ENCODE results near the gene PM20D2. TPM values are rescaled to one million over a fixed set of nuclear protein-coding genes. Genes with fewer than 3 reads are reported as not detected.

Gene PM20D2
- 10 to 100 TPM; 15.1 to 28.2 (median 19.3) TPM for total RNA-seq

- Histone ChIP-seq H3K9me3 (no peaks in the 10 kb centered on the region), H3K27ac (peak within 1 kb of the TSS; percentile 67 to 93 (median 87)), H3K27me3 (no peaks in the 10 kb centered on the region), H3K36me3 (no peaks in the 10 kb centered on the region), H3K4me3 (peak within 1 kb of the TSS; percentile 76 to 99 (median 90)), H3K4me1 (peaks cover 0 to 25% (median 8%) of the 10 kb centered on the region in 4 donors)
- peak in 1 of 2 donors; percentile 15 for DNase-seq (ENCODE audit: low spot score in 2 of 2)
- 0 to 2% methylated on average over 21 to 33 of the region's 102 CpGs for WGBS, 2 donors
- TF ChIP-seq CTCF (IDR thresholded peaks at IDR 0.05) (peak in 1 of 5 experiments; percentile 6), EP300 (IDR thresholded peaks at IDR 0.05) (peak in 1 of 2 donors; percentile 66), POLR2A (IDR thresholded peaks at IDR 0.05) (peak; percentile 31 to 51)
Measured at GRCh38 chr6:89145956-89146717, at the start of gene PM20D2. Gene PM20D2, plus strand, starts transcription at chr6:89146055. Its CDS starts 90 bp downstream, at chr6:89146145.

GRCh38 chr6:89098461-89098860 lies 47.4 kb upstream of the PM20D2 start:
- H3K4me1 ChIP-seq, result peaks cover 0 to 12% (median 0%) of the 10 kb centered on the region in 4 donors
- TF ChIP-seq CTCF (IDR thresholded peaks at IDR 0.05), result no peak
- TF ChIP-seq POLR2A (IDR thresholded peaks at IDR 0.05), result no peak
- TF ChIP-seq EP300 (IDR thresholded peaks at IDR 0.05), result peak in 1 of 2 donors; percentile 33
- 85 to 86% methylated on average over 8 of the region's 8 CpGs for WGBS, 2 donors
- no peaks in the 10 kb centered on the region for H3K27me3 ChIP-seq
- H3K9me3 ChIP-seq, result no peaks in the 10 kb centered on the region
- H3K27ac ChIP-seq, result no peak overlapping the region
- H3K36me3 ChIP-seq, result no peaks in the 10 kb centered on the region
- DNase-seq (ENCODE audit: low spot score in 2 of 2), result no peak
- no peak overlapping the region for H3K4me3 ChIP-seq

- peak overlapping the region in 1 of 4 donors; percentile 50 for H3K27ac ChIP-seq
- DNase-seq (ENCODE audit: low spot score in 2 of 2), result no peak
- 56 to 68% methylated on average over 2 of the region's 2 CpGs for WGBS, 2 donors
- H3K27me3 ChIP-seq, result no peaks in the 10 kb centered on the region
- no peak overlapping the region for H3K4me3 ChIP-seq
- peaks cover 0 to 12% (median 0%) of the 10 kb centered on the region in 4 donors for H3K4me1 ChIP-seq
- no peaks in the 10 kb centered on the region for H3K9me3 ChIP-seq
- peaks cover 0 to 5% (median 0%) of the 10 kb centered on the region in 3 donors for H3K36me3 ChIP-seq
- TF ChIP-seq CTCF (IDR thresholded peaks at IDR 0.05) (no peak), POLR2A (IDR thresholded peaks at IDR 0.05) (no peak), EP300 (IDR thresholded peaks at IDR 0.05) (peak in 1 of 2 donors; percentile 42)
Measured at GRCh38 chr6:89100114-89100513, 45.7 kb upstream of the PM20D2 start.

GRCh38 chr6:89110284-89110683 lies 35.6 kb upstream of the PM20D2 start:
- 89 to 90% methylated on average over 3 of the region's 3 CpGs for WGBS, 2 donors

More at GRCh38 chr6:89110284-89110683, 35.6 kb upstream of the PM20D2 start:
- H3K36me3 ChIP-seq, result peaks cover 0 to 5% (median 0%) of the 10 kb centered on the region in 3 donors
- no peaks in the 10 kb centered on the region for H3K4me1 ChIP-seq
- H3K4me3 ChIP-seq, result no peak overlapping the region
- H3K27ac ChIP-seq, result no peak overlapping the region
- no peaks in the 10 kb centered on the region for H3K27me3 ChIP-seq
- no peaks in the 10 kb centered on the region for H3K9me3 ChIP-seq
- DNase-seq (ENCODE audit: low spot score in 2 of 2), result no peak
- no peak for TF ChIP-seq POLR2A (IDR thresholded peaks at IDR 0.05)
- no peak for TF ChIP-seq CTCF (IDR thresholded peaks at IDR 0.05)
- TF ChIP-seq EP300 (IDR thresholded peaks at IDR 0.05), result no peak
